ENCODE results near the gene ADARB1.

DNA sequence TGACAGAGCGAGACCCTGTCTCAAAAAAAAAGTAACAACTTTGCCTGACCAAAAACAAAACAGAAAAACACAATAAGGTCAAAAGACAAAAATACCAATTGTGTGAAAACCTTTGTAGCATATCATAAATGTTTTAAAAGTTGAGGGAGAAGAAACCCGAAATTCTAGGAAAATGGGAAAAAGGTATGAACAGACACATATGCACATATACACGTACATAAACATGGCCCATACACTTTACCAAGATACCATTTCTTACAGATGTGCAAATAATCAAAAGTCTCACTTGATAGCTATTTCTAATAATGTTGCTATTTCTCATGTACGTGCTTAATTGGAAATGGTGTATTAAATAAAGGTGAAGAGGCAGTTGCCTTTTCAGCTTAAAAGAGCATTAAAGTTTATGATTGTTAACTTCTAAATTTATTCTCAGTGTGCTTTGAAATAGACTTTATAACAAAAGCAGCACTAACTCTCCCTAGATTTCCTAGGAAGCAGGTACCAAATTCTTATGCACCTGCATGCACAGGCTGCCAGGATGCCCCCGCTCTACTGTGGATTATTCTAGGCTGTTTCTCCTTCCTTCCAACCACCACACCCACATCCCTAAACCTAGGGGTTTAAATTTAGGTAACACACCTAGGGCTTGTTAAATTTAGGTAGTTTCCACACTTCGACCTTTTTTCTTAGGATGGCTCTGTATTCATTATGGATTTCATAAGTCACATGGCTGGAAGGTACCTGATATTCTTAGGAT, 33.8 kb downstream of the ADARB1 start:
- TF ChIP-seq, protein P1, sequence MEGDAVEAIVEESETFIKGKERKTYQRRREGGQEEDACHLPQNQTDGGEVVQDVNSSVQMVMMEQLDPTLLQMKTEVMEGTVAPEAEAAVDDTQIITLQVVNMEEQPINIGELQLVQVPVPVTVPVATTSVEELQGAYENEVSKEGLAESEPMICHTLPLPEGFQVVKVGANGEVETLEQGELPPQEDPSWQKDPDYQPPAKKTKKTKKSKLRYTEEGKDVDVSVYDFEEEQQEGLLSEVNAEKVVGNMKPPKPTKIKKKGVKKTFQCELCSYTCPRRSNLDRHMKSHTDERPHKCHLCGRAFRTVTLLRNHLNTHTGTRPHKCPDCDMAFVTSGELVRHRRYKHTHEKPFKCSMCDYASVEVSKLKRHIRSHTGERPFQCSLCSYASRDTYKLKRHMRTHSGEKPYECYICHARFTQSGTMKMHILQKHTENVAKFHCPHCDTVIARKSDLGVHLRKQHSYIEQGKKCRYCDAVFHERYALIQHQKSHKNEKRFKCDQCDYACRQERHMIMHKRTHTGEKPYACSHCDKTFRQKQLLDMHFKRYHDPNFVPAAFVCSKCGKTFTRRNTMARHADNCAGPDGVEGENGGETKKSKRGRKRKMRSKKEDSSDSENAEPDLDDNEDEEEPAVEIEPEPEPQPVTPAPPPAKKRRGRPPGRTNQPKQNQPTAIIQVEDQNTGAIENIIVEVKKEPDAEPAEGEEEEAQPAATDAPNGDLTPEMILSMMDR (IDR thresholded peaks at IDR 0.05): no peak
- TF ChIP-seq POLR2A (IDR thresholded peaks at IDR 0.05): no peak

Data from tibial nerve (tissue), 3 donors.